22Rv1 (cell line): Measurements from ENCODE around the gene PHKB.

Experiments
- CTCF ChIP-seq: fragments of 450-650 bp; IDR thresholded peaks from 2 replicates; pipeline ENCODE4 v1.5.1; 2017; ENCODE audit warnings: mild to moderate bottlenecking
- ZFX ChIP-seq: fragments of 450-650 bp; IDR thresholded peaks from 2 replicates; pipeline ENCODE4 v1.6.1; 2017; ENCODE audit warnings: antibody characterized with exemption, borderline replicate concordance

GRCh38 chr16:47732523-47733111, 271.5 kb downstream of the PHKB start:
- no peak for TF ChIP-seq CTCF
- TF ChIP-seq ZFX = no peak
